GM21825 (cell line): ENCODE results near the gene TIGIT.

Experiments
- ATAC-seq: cut with Tn5 transposase; IDR thresholded peaks from one replicate; pipeline ENCODE4 v1.9.1; 2021; ENCODE audit warnings: mild to moderate bottlenecking, moderate library complexity; ENCODE audit not compliant: unreplicated experiment

TIGIT gene

GRCh38 chr3:114351123-114351821 lies 57.4 kb downstream of the TIGIT start:
- ATAC-seq, result no peak

DNA sequence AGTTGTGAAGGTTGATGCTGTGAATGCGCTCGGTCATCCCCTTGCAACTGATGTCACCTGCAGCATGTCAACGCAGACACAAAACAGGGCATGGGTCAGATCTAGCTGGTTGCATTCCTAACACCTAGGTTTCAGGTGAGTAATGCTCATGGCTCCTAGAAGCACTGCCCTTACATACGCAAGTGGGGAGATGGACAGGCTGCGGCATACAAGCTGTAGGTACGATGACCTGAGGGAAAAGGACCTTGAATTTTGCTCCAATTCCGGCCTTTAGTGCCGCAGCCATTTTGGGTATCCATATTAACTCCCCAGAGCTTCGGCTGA lies 58.0 kb downstream of the TIGIT start:
- no peak for ATAC-seq

DNA sequence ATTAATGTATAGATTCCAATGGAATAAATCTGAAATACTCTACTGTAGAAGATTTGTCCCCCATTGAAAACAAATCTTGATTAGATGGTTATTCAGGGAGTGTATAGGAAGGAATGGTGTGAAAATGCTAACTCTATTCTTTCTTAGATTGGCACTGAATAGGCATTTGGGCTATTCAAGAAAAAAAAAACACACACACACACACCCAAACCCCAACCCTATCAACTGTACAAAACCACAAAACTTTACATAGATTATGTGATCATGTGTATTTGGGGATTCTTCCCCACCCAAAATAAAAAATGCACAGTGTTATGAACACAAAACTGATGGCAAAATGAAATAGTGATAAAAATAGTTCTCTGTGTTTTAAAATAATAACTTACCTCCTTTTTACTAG lies 61.8 kb downstream of the TIGIT start:
- no peak for ATAC-seq

- ATAC-seq, result no peak
These were observed 62.2 kb downstream of the TIGIT start for GRCh38 chr3:114356066-114356465.

DNA sequence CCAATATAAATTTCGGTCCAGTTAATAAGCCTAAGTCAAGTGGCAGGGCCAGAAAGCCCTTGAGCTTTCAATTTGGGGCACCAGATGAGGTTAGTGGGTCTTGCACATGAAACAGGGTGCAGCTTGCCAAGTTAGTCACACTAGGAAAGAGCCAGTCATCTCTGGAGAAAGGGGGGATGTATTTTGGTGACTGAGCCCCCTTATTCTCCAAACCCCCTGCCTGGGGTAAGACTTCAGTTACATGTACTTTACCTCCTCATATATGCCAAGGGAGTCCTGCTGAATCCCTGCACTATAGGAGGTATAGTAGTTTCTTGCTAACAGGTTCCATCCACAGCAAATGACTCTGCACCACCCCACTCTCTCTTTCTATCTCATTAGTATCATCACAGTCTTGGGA lies 62.7 kb downstream of the TIGIT start:
- ATAC-seq, result no peak
